Liver (tissue), 3 donors: ENCODE data around the gene TMEM242.

ENCODE experiments used
- RAD21 ChIP-seq, 2 donors: IDR thresholded peaks; 2 replicates each; pipeline ENCODE4 v1.6.1; 2016; ENCODE audit warnings: antibody characterized with exemption in 2 of 2, mild to moderate bottlenecking in 2 of 2
- SP1 ChIP-seq: IDR thresholded peaks from 2 replicates; pipeline ENCODE4 v1.6.1; 2018; ENCODE audit warnings: antibody characterized with exemption, mild to moderate bottlenecking
- TF ChIP-seq, protein P1 (sequence below): IDR thresholded peaks from 2 replicates; pipeline ENCODE4 v1.6.1; 2016; ENCODE audit warnings: antibody characterized with exemption
- TF ChIP-seq, protein P2 (sequence below): fragments of 150-350 bp; IDR thresholded peaks from 2 replicates; pipeline ENCODE4 v1.5.1; 2017; ENCODE audit warnings: improper control_type of control experiment, low read depth, low read length; ENCODE audit not compliant: missing input control
- donor health status: healthy.
- donor health status: healthy.

DNA sequence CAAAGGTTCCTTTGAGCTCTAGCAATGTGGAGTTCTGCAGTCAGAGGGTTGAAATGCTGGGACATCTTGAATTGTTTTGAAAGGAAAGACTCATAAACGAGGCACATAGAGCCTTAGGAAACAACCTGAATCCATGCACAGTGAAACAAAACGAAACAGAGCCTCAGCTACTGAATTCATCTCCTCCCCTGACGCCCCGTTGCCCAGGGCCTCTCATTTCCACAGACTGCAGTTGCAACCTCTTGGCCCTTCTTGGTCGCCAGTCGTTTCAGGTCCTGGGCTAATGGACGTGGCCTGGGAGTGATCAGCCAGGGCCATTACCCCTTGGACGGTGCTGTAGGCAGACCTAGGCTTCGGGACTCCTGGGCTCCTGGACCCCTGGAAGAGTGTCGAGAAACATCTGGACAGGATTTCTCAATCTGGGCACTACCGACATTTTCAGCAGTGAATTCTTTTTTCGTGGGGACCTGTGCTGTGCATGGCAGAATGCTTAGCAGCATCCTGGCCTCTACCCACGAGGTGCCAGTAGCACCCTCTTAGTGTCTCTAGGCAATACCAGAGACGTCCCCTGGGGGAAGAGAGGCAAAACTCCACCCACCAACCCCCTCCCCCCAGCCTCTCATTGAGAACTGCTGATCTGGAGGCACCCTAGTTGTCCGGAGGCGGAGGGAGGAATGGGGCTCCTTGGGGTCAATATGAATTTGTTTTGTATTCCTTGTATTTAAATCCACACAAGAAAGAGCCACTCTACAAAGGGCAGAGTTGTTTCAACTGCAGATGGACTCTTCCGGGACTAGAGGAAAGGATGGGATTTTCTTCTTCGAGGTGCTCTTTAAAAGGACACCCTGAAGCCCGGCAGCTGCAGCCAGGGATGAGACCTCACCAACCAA lies 50.2 kb downstream of the TMEM242 start:
- TF ChIP-seq, protein P1, sequence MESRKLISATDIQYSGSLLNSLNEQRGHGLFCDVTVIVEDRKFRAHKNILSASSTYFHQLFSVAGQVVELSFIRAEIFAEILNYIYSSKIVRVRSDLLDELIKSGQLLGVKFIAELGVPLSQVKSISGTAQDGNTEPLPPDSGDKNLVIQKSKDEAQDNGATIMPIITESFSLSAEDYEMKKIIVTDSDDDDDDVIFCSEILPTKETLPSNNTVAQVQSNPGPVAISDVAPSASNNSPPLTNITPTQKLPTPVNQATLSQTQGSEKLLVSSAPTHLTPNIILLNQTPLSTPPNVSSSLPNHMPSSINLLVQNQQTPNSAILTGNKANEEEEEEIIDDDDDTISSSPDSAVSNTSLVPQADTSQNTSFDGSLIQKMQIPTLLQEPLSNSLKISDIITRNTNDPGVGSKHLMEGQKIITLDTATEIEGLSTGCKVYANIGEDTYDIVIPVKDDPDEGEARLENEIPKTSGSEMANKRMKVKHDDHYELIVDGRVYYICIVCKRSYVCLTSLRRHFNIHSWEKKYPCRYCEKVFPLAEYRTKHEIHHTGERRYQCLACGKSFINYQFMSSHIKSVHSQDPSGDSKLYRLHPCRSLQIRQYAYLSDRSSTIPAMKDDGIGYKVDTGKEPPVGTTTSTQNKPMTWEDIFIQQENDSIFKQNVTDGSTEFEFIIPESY = no peak
- TF ChIP-seq, protein P2, sequence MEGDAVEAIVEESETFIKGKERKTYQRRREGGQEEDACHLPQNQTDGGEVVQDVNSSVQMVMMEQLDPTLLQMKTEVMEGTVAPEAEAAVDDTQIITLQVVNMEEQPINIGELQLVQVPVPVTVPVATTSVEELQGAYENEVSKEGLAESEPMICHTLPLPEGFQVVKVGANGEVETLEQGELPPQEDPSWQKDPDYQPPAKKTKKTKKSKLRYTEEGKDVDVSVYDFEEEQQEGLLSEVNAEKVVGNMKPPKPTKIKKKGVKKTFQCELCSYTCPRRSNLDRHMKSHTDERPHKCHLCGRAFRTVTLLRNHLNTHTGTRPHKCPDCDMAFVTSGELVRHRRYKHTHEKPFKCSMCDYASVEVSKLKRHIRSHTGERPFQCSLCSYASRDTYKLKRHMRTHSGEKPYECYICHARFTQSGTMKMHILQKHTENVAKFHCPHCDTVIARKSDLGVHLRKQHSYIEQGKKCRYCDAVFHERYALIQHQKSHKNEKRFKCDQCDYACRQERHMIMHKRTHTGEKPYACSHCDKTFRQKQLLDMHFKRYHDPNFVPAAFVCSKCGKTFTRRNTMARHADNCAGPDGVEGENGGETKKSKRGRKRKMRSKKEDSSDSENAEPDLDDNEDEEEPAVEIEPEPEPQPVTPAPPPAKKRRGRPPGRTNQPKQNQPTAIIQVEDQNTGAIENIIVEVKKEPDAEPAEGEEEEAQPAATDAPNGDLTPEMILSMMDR = no peak
- TF ChIP-seq RAD21 (IDR thresholded peaks at IDR 0.05) (no peak), SP1 (no peak)
